K562 (cell line): Measurements from ENCODE around the gene RBM34. TPM values are rescaled to one million over a fixed set of nuclear protein-coding genes. Genes with fewer than 3 reads are reported as not detected.

Source experiments
- ARID3B ChIP-seq: fragments of 250-450 bp; sonication (Bioruptor Pico); IDR thresholded peaks from 2 replicates; pipeline ENCODE4 v1.4.0; 2020; ENCODE audit warnings: borderline replicate concordance
- GATA2 ChIP-seq: sonication (generic); formaldehyde crosslinking; IDR thresholded peaks from 2 replicates; pipeline ENCODE4 v1.4.0; 2020; ENCODE audit warnings: mild to moderate bottlenecking, missing genetic modification reagents
- IFI16 ChIP-seq: fragments of 250-450 bp; sonication (Bioruptor Pico); IDR thresholded peaks from 2 replicates; pipeline ENCODE4 v2.1.2; 2022; ENCODE audit warnings: mild to moderate bottlenecking, inconsistent platforms
- PBX2 ChIP-seq, 2 experiments: IDR thresholded peaks in 1 of 2; conservative IDR thresholded peaks in 1 of 2; 2 replicates each; pipeline ENCODE4 v1.6.1; 2016; ENCODE audit warnings: low read depth in 2 of 2, mild to moderate bottlenecking in 1 of 2, missing compliant biosample characterization in 1 of 2, missing genetic modification characterization in 1 of 2, moderate library complexity in 1 of 2
- RHOXF2B ChIP-seq: fragments of 250-450 bp; sonication (Bioruptor Pico); conservative IDR thresholded peaks from 2 replicates; pipeline ENCODE4 v1.5.1; 2021
- ZBTB26 ChIP-seq: fragments of 450-650 bp; formaldehyde crosslinking; IDR thresholded peaks from 2 replicates; pipeline ENCODE4 v1.4.0; 2022; ENCODE audit warnings: missing genetic modification characterization
- ZNF165 ChIP-seq: fragments of 250-450 bp; sonication (Bioruptor Pico); IDR thresholded peaks from 2 replicates; pipeline ENCODE4 v1.4.0; 2020; ENCODE audit warnings: borderline replicate concordance
- polyA plus RNA-seq, 8 experiments: library from polyadenylated mRNA; depleted of rRNA in 4 of 8; stranded (reverse) in 5 of 8; unstranded in 3 of 8; fragments of >200 nt; fragmentation: Nextera tagmentation in 2 of 8; fragmentation: Illumina TruSeq in 1 of 8; extraction: Ambion mirVana in 2 of 8; extraction: Trizol in 1 of 8; gene quantifications; 2 replicates each; pipeline versions ENCODE4 v1.2.1 to v1.2.3, GENCODE V29; 2011 to 2014; ENCODE audit warnings: inconsistent platforms in 1 of 8, missing spikeins in 1 of 8
- total RNA-seq, 7 experiments: library from RNA; depleted of rRNA in 6 of 7; stranded (reverse); fragments of >200 nt in 6 of 7; fragmentation: Illumina TruSeq in 2 of 7; extraction: Trizol in 2 of 7; gene quantifications; 2 replicates each; pipeline versions ENCODE4 v1.2.1 to v1.2.3, GENCODE V29; 2011 to 2021; ENCODE audit warnings: low replicate concordance in 1 of 7
- TF ChIP-seq, protein P1 (sequence below), 2 experiments: fragments of 450-650 bp in 1 of 2; sonication (generic) in 1 of 2; formaldehyde crosslinking; conservative IDR thresholded peaks; 2 replicates each; pipeline versions ENCODE4 v1.4.0 to v1.8.1; 2020 to 2022; ENCODE audit warnings: mild to moderate bottlenecking in 1 of 2, missing genetic modification reagents in 1 of 2
- TF ChIP-seq, protein P2 (sequence below): sonication (generic); formaldehyde crosslinking; IDR thresholded peaks from 2 replicates; pipeline ENCODE4 v1.8.1; 2023; ENCODE audit warnings: mild to moderate bottlenecking, missing genetic modification reagents

The RBM34 gene
- total and polyA plus RNA-seq, 9 of the 15 experiments (the other 6 are each of a cell fraction or from before 2014, with no cell fraction given), result 64.0 to 178 (median 124) TPM

DNA sequence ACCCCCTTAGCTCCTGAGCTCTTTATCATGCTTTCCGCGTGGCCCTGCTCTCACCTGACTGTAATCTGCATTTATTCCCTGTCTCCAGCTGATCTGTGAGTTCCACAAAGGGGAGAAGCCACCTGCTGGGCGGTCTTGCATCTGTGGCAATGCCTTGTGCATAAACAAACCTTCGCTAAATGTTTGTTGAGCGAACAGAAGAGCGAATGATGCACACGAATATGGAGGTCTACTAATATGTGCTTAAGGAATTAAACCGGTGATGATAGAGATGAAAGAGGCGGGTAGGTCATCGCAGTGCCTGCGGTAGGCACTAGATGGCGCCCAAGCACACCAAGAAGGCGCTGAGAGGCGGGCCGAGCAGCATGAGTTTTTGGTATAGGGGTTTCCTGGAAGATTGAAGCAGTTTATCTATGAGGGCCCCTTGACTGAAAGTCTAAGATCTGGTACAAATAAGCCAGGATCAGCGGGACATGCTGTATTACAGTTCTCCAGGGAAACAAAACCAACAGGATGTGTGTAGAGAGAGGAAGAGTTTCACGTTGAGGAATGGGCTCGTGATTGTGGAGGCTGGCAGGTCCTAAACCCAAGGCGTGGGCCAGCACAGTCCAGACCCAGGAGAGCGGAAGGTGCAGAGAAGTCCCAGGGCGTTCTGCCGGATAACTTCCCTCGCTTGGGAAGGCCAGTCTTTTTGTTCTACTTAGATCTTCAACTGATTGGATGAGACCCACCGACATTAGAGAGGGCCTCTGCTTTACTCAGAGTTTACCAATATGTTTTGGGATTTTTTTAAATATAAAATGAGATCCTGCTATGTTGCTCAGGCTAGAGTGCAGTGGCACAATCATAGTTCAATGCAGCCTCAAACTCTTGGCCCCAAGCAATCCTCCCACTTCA is 67.1 kb downstream of the RBM34 start (continued):
- no peak for TF ChIP-seq PBX2 (CRISPR knock-in tag; IDR thresholded peaks at IDR 0.05; ENCODE audit: low read depth)
- TF ChIP-seq PBX2 (tag; conservative IDR thresholded peaks at IDR 0.05; ENCODE audit: low read depth), result peak; percentile 22; the same call in 1 of the 2 replicates
- 0 out of 2 replicates have a peak, but pooled peaks have one; percentile 8 for TF ChIP-seq RHOXF2B (CRISPR knock-in tag)
- TF ChIP-seq, protein P1, sequence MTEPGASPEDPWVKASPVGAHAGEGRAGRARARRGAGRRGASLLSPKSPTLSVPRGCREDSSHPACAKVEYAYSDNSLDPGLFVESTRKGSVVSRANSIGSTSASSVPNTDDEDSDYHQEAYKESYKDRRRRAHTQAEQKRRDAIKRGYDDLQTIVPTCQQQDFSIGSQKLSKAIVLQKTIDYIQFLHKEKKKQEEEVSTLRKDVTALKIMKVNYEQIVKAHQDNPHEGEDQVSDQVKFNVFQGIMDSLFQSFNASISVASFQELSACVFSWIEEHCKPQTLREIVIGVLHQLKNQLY (CRISPR knock-in tag; conservative IDR thresholded peaks at IDR 0.05), result 0 out of 4 replicates have a peak, but pooled peaks of 1 of the 2 experiments have one; percentile 51
- peak; percentile 9; the same call in 1 of the 2 replicates for TF ChIP-seq GATA2 (CRISPR knock-in tag)
- no peak; the same call in 1 of the 2 replicates for TF ChIP-seq ZBTB26
- peak; percentile 48; the same call in 1 of the 2 replicates for TF ChIP-seq IFI16
- TF ChIP-seq, protein P2, sequence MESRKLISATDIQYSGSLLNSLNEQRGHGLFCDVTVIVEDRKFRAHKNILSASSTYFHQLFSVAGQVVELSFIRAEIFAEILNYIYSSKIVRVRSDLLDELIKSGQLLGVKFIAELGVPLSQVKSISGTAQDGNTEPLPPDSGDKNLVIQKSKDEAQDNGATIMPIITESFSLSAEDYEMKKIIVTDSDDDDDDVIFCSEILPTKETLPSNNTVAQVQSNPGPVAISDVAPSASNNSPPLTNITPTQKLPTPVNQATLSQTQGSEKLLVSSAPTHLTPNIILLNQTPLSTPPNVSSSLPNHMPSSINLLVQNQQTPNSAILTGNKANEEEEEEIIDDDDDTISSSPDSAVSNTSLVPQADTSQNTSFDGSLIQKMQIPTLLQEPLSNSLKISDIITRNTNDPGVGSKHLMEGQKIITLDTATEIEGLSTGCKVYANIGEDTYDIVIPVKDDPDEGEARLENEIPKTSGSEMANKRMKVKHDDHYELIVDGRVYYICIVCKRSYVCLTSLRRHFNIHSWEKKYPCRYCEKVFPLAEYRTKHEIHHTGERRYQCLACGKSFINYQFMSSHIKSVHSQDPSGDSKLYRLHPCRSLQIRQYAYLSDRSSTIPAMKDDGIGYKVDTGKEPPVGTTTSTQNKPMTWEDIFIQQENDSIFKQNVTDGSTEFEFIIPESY, result peak; percentile 45; the same call in 1 of the 2 replicates
- TF ChIP-seq ZNF165 (CRISPR knock-in tag), result peak; percentile 10; the same call in 1 of the 2 replicates
- TF ChIP-seq ARID3B (CRISPR knock-in tag), result 0 out of 2 replicates have a peak, but pooled peaks have one; percentile 35
